Upper lobe of right lung (tissue), 1 donor: Measurements from ENCODE around the gene ZDHHC24. TPM values are rescaled to one million over a fixed set of nuclear protein-coding genes. Genes with fewer than 3 reads are reported as not detected.
A peak's percentile ranks its signal among the peaks of the same experiment; 100 is the strongest.

Source experiments
- ATAC-seq: fragments of 200-7000 bp; cut with Tn5 transposase; one replicate; pipeline ENCODE4 v1.9.1; 2020; ENCODE audit warnings: mild to moderate bottlenecking, moderate library complexity
- DNase-seq: peaks from one replicate; pipeline ENCODE4 v3.0.0-alpha.2; 2020
- H3K27ac ChIP-seq: fragments of 200-600 bp; one replicate; pipeline ENCODE4 v1.8.0; 2022
- H3K27me3 ChIP-seq: fragments of 200-600 bp; one replicate; pipeline ENCODE4 v1.8.0; 2022; ENCODE audit warnings: mild to moderate bottlenecking
- H3K36me3 ChIP-seq: fragments of 200-600 bp; one replicate; pipeline ENCODE4 v1.8.0; 2022
- H3K4me1 ChIP-seq: fragments of 200-600 bp; one replicate; pipeline ENCODE4 v1.8.0; 2022
- H3K4me3 ChIP-seq: fragments of 200-600 bp; one replicate; pipeline ENCODE4 v1.8.0; 2022; ENCODE audit warnings: mild to moderate bottlenecking
- H3K9me3 ChIP-seq: fragments of 200-600 bp; one replicate; pipeline ENCODE4 v1.8.0; 2022
- CTCF ChIP-seq: fragments of 200-600 bp; IDR thresholded peaks from one replicate; pipeline ENCODE4 v1.8.0; 2022; ENCODE audit warnings: antibody characterized with exemption
- intact Hi-C: fragments of 100-400 bp; cut with DNase I; formaldehyde crosslinking; loops from one replicate; pipeline ENCODE4 v1.11.0; 2022
- total RNA-seq: library from RNA; stranded (reverse); fragmentation: NEBNext Ultra II Directional; extraction: Animal tissue kit (Norgen Biotek cat#: 25700); gene quantifications from one replicate; pipeline ENCODE4 v1.2.1, GENCODE V29; 2021
- donor health status: DM: no; HTN: yes; CAD: no; lungs with severe emphysema.

ZDHHC24 gene
- total RNA-seq, 1 donor from 2014 or later = 14.5 TPM

DNA sequence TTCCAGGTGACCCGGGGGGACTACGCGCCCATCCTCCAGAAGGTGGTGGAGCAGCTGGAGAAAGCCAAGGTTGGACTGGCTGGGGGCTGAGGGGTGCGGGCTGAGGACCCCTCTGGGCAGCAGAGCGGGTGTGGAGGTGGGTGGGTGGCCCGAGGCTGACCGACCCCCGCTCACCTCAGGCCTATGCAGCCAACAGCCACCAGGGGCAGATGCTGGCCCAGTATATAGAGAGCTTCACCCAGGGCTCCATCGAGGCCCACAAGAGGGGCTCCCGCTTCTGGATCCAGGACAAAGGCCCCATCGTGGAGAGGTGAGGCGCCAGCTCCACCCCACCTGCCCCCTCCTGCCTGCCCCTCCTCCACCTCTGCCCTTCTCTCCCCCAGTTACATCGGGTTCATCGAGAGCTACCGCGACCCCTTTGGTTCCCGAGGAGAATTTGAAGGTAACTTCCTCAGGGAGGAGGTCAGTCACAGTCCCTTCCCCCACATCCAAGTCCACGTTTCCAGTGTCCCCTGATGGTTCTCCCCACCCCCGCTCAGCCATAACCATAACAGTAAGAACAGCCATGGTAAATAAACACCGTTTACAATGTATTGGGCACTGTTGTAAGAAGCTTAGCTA lies 54.4 kb downstream of the ZDHHC24 start:
- Histone ChIP-seq H3K36me3 (peaks cover 53% of the 10 kb centered on the region), H3K4me3 (no peak overlapping the region), H3K4me1 (no peaks in the 10 kb centered on the region), H3K9me3 (no peaks in the 10 kb centered on the region), H3K27ac (no peak overlapping the region), H3K27me3 (no peaks in the 10 kb centered on the region)
- intact Hi-C loops = no loop called here
- DNase-seq (no peak), ATAC-seq (no peak)
- TF ChIP-seq CTCF = peak; percentile 16

DNA sequence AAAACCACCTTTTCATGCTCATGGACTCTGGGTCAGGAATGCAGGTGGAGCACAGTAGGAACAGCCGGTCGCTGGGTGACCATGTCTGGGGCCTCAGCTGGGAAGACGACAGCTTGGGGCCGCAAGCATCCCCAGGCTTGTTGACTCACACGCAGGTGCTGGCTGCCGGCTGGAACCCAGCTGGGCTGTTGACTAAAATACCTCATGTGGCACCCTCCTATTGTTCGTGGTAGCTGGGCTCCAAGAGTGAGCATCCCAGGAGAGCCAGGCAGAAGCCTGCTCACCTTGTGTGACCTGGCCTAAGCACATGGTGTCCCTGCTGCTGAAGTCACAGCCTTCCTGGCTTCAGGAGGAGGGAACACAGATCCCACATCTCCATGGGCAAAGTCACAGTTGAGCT lies 56.2 kb downstream of the ZDHHC24 start:
- ATAC-seq (no peak), DNase-seq (no peak)
- Histone ChIP-seq H3K9me3 (no peaks in the 10 kb centered on the region), H3K27ac (no peak overlapping the region), H3K4me3 (no peak overlapping the region), H3K27me3 (no peaks in the 10 kb centered on the region), H3K4me1 (no peaks in the 10 kb centered on the region), H3K36me3 (peaks cover 52% of the 10 kb centered on the region)
- intact Hi-C loops = no loop called here
- no peak for TF ChIP-seq CTCF

- no peaks in the 10 kb centered on the region for H3K4me1 ChIP-seq
- no peaks in the 10 kb centered on the region for H3K27me3 ChIP-seq
- H3K9me3 ChIP-seq = no peaks in the 10 kb centered on the region
- peaks cover 59% of the 10 kb centered on the region for H3K36me3 ChIP-seq
- intact Hi-C loops = no loop called here
- H3K4me3 ChIP-seq = no peak overlapping the region
- no peak for DNase-seq
- ATAC-seq = no peak
- TF ChIP-seq CTCF = no peak
- H3K27ac ChIP-seq = no peak overlapping the region
Observed at GRCh38 chr11:66488957-66489356, 56.9 kb downstream of the ZDHHC24 start.

DNA sequence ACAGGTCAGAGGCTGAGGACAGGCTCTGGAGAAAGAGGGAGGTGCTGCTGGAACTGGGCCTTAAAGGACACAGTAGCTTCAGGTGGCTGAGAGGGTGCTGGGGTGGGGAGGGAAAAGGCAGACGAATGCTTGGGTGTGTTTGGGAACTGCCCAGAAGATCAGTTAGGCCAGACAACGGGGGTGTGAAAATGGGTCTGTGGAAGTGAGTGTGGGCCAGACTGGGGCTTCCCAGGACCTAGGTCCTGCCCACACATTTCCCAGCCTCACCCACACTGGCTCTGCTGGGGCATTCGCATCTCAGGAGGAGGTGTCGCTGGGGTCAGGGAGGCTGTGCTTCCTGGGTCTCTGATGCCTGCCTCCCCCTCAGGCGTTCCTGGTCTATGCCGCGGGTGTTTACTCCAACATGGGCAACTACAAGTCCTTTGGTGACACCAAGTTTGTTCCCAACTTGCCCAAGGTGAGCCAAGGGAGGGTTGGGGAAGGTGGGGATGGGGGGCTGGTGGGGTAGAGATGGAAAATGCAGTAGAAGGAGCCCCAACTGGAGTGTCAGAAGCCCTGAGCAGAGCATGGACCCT lies 61.0 kb downstream of the ZDHHC24 start:
- intact Hi-C loops = no loop called here
- ATAC-seq (no peak), DNase-seq (no peak)
- TF ChIP-seq CTCF = no peak
- H3K27ac ChIP-seq = no peak overlapping the region
- H3K27me3 ChIP-seq = no peaks in the 10 kb centered on the region
- H3K36me3 ChIP-seq = peaks cover 48% of the 10 kb centered on the region
- no peaks in the 10 kb centered on the region for H3K9me3 ChIP-seq
- H3K4me1 ChIP-seq = peaks cover 6% of the 10 kb centered on the region
- no peak overlapping the region for H3K4me3 ChIP-seq

- Histone ChIP-seq H3K36me3 (peaks cover 22% of the 10 kb centered on the region), H3K4me3 (peak within 1 kb of the TSS; percentile 94), H3K4me1 (peaks cover 15% of the 10 kb centered on the region), H3K9me3 (no peaks in the 10 kb centered on the region), H3K27me3 (no peaks in the 10 kb centered on the region), H3K27ac (peak within 1 kb of the TSS; percentile 98)
- intact Hi-C loops = no loop called here
- ATAC-seq (peak; percentile 96), DNase-seq (peak; percentile 99)
- no peak for TF ChIP-seq CTCF
Observed at GRCh38 chr11:66480117-66480938, 65.5 kb downstream of the ZDHHC24 start, which contains the start of gene DPP3. Gene DPP3, plus strand, starts transcription at chr11:66480434. Its CDS starts 1,767 bp downstream, at chr11:66482201.
